Nephron progenitor cell (in vitro differentiated cells): Measurements from ENCODE around the gene KCNK18.

ENCODE experiments used
- DNase-seq: peaks from one replicate; pipeline ENCODE4 v3.0.0; 2021
- H3K27ac Mint-ChIP-seq: 2 replicates; pipeline ENCODE4 v1.8.0; 2021; ENCODE audit warnings: mild to moderate bottlenecking, moderate library complexity, mixed read lengths
- H3K27me3 Mint-ChIP-seq: 2 replicates; pipeline ENCODE4 v1.8.0; 2021; ENCODE audit warnings: mild to moderate bottlenecking, low read depth, mixed read lengths; ENCODE audit not compliant: poor library complexity
- H3K36me3 Mint-ChIP-seq: 2 replicates; pipeline ENCODE4 v1.8.0; 2021; ENCODE audit warnings: low read depth, mixed read lengths
- H3K4me1 Mint-ChIP-seq: 2 replicates; pipeline ENCODE4 v1.8.0; 2021; ENCODE audit warnings: mixed read lengths
- H3K4me3 Mint-ChIP-seq: 2 replicates; pipeline ENCODE4 v1.8.0; 2021; ENCODE audit warnings: mild to moderate bottlenecking, moderate library complexity, mixed read lengths
- H3K9me3 Mint-ChIP-seq: 2 replicates; pipeline ENCODE4 v1.8.0; 2021; ENCODE audit warnings: mild to moderate bottlenecking, moderate library complexity, mixed read lengths
- CTCF ChIP-seq: fragments of 200-600 bp; sonication (generic); IDR thresholded peaks from 2 replicates; pipeline ENCODE4 v1.5.0; 2021; ENCODE audit warnings: antibody characterized with exemption

Gene KCNK18

GRCh38 chr10:117259279-117259678 is 62.0 kb downstream of the KCNK18 start:
- no peak for DNase-seq
- TF ChIP-seq CTCF, result no peak
- H3K9me3 Mint-ChIP-seq, result no peaks in the 10 kb centered on the region
- H3K4me3 Mint-ChIP-seq, result no peak overlapping the region
- H3K27ac Mint-ChIP-seq, result no peak overlapping the region
- no peaks in the 10 kb centered on the region for H3K36me3 Mint-ChIP-seq
- peaks cover 50% of the 10 kb centered on the region for H3K4me1 Mint-ChIP-seq
- H3K27me3 Mint-ChIP-seq, result peaks cover 25% of the 10 kb centered on the region
